ENCODE results near the gene SOX14.

Gene SOX14

DNA sequence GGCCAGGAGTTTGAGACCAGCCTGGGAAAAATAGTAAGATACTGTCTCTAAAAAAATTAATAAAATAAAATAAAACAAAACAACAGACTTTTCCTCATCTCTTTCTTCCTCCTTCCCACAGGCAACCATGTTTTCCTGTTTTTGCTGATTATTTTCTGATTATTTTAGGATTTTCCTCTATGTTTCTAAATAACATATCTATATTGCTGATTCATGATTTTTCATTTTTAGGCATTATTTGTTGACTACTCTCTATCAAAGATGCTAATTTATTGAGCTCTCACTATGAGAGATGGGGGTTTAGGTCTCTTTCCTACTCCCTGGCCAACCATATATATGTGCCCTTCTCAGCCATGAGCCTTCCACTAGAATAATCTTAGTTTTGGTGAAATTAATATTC is 45.4 kb downstream of the SOX14 start:
- Histone ChIP-seq H3K9me3 (ENCODE audit: control insufficient read depth, low read depth, low read length) (no peaks in the 10 kb centered on the region), H3K9ac (ENCODE audit: low read length) (no peak overlapping the region), H3K36me3 (ENCODE audit: control insufficient read depth, low read depth, low read length) (no peaks in the 10 kb centered on the region), H3K4me3 (ENCODE audit: low read length) (no peak overlapping the region), H3K27ac (ENCODE audit: low read length) (no peak overlapping the region), H3K4me1 (ENCODE audit: control insufficient read depth, low read depth, low read length) (peaks cover 31% of the 10 kb centered on the region), H3K27me3 (ENCODE audit: control insufficient read depth, insufficient read depth, low read length) (no peaks in the 10 kb centered on the region)

- Histone ChIP-seq H3K4me1 (ENCODE audit: control insufficient read depth, low read depth, low read length) (peaks cover 31% of the 10 kb centered on the region), H3K36me3 (ENCODE audit: control insufficient read depth, low read depth, low read length) (no peaks in the 10 kb centered on the region), H3K4me3 (ENCODE audit: low read length) (peak overlapping the region; percentile 4), H3K27me3 (ENCODE audit: control insufficient read depth, insufficient read depth, low read length) (no peaks in the 10 kb centered on the region), H3K27ac (ENCODE audit: low read length) (no peak overlapping the region), H3K9ac (ENCODE audit: low read length) (no peak overlapping the region), H3K9me3 (ENCODE audit: control insufficient read depth, low read depth, low read length) (no peaks in the 10 kb centered on the region)
These were observed 47.9 kb downstream of the SOX14 start for GRCh38 chr3:137812023-137812422.

DNA sequence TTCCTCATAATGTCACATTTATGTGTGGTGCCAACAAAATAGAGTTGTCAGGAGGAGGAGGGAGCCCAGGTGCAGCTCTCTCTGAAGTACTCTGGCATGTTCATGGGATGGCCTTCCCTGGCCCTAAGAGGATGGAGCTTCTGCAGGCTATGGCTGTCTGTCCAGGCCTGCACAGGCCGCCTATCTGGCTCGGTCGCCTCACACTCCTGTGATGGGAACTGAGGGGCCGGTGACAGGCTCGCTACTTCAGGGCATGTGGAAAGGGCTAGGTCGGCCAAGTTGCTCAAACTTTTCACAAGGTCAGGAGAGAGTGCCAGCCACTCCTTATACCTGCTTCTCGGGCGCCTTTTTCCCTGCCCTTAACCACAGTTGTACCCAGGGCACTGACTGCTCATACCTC is 51.1 kb downstream of the SOX14 start:
- Histone ChIP-seq H3K9me3 (ENCODE audit: control insufficient read depth, low read depth, low read length) (no peaks in the 10 kb centered on the region), H3K27me3 (ENCODE audit: control insufficient read depth, insufficient read depth, low read length) (no peaks in the 10 kb centered on the region), H3K4me1 (ENCODE audit: control insufficient read depth, low read depth, low read length) (peaks cover 22% of the 10 kb centered on the region), H3K36me3 (ENCODE audit: control insufficient read depth, low read depth, low read length) (no peaks in the 10 kb centered on the region), H3K4me3 (ENCODE audit: low read length) (no peak overlapping the region), H3K9ac (ENCODE audit: low read length) (no peak overlapping the region), H3K27ac (ENCODE audit: low read length) (no peak overlapping the region)

Measured in iPS-18a (cell line).